ENCODE data around the gene RRN3.
"Not testable (repeated sequence)": the region's sequence is repeated elsewhere in the genome, so short reads cannot be mapped to it uniquely, and the experiment has no call there.

GRCh38 chr16:15135483-15136360, 41.6 kb upstream of the RRN3 start:
- not testable (repeated sequence) for TF ChIP-seq BRCA1 (IDR thresholded peaks at IDR 0.05); BRCA1 (CRISPR knock-in tag; IDR thresholded peaks at IDR 0.05); USF2 (CRISPR knock-in tag; IDR thresholded peaks at IDR 0.05); RCOR1 (IDR thresholded peaks at IDR 0.05; ENCODE audit: borderline replicate concordance in 1 of 2, low read depth in 2 of 2, low read length in 2 of 2); ZNF184 (CRISPR knock-in tag; IDR thresholded peaks at IDR 0.05); ZNF175 (CRISPR knock-in tag; IDR thresholded peaks at IDR 0.05; ENCODE audit: low read depth); TEAD4 (IDR thresholded peaks at IDR 0.05; ENCODE audit: low read length); TEAD4 (CRISPR knock-in tag; IDR thresholded peaks at IDR 0.05; ENCODE audit: borderline replicate concordance); POLR2AphosphoS5 (IDR thresholded peaks at IDR 0.05; ENCODE audit: control insufficient read depth, insufficient read depth, low read depth, low read length); MED1 (CRISPR knock-in tag; IDR thresholded peaks at IDR 0.05; ENCODE audit: borderline replicate concordance); PURB (CRISPR knock-in tag; IDR thresholded peaks at IDR 0.05; ENCODE audit: low read depth); TGIF2 (CRISPR knock-in tag; IDR thresholded peaks at IDR 0.05)
- TF ChIP-seq, protein P1, sequence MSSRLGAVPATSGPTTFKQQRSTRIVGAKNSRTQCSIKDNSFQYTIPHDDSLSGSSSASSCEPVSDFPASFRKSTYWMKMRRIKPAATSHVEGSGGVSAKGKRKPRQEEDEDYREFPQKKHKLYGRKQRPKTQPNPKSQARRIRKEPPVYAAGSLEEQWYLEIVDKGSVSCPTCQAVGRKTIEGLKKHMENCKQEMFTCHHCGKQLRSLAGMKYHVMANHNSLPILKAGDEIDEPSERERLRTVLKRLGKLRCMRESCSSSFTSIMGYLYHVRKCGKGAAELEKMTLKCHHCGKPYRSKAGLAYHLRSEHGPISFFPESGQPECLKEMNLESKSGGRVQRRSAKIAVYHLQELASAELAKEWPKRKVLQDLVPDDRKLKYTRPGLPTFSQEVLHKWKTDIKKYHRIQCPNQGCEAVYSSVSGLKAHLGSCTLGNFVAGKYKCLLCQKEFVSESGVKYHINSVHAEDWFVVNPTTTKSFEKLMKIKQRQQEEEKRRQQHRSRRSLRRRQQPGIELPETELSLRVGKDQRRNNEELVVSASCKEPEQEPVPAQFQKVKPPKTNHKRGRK (tag; IDR thresholded peaks at IDR 0.05) = not testable (repeated sequence)
